ENCODE measurements around the gene GPR152. TPM values are rescaled to one million over a fixed set of nuclear protein-coding genes. Genes with fewer than 3 reads are reported as not detected.
A peak's percentile ranks its signal among the peaks of the same experiment; 100 is the strongest.

Gene GPR152
- total and polyA plus RNA-seq, 12 donors = not detected

GRCh38 chr11:67412495-67413179 is 39.9 kb downstream of the GPR152 start:
- Histone ChIP-seq H3K9me3 (no peaks in the 10 kb centered on the region), H3K27me3 (peaks cover 0 to 64% (median 53%) of the 10 kb centered on the region in 7 donors), H3K4me1 (peaks cover 6 to 57% (median 26%) of the 10 kb centered on the region in 9 donors), H3K36me3 (no peaks in the 10 kb centered on the region), H3K27ac (no peak overlapping the region), H3K4me3 (no peak overlapping the region)
- no peak for DNase-seq
- intact Hi-C loops (cut with DNase I) = no loop called here
- no peak for ATAC-seq
- no peak for TF ChIP-seq CTCF (IDR thresholded peaks at IDR 0.05)
- 69 to 73% methylated on average over 9 of the region's 9 CpGs for WGBS, 2 donors

GRCh38 chr11:67411785-67412152 is 40.8 kb downstream of the GPR152 start:
- Histone ChIP-seq H3K27me3 (peaks cover 0 to 64% (median 53%) of the 10 kb centered on the region in 7 donors), H3K4me3 (no peak overlapping the region), H3K4me1 (peaks cover 6 to 53% (median 17%) of the 10 kb centered on the region in 9 donors), H3K27ac (no peak overlapping the region), H3K9me3 (no peaks in the 10 kb centered on the region), H3K36me3 (no peaks in the 10 kb centered on the region)
- intact Hi-C loops (cut with DNase I) = no loop called here
- no peak for DNase-seq
- no peak for ATAC-seq
- 69 to 71% methylated on average over 7 of the region's 7 CpGs for WGBS, 2 donors
- no peak for TF ChIP-seq CTCF (IDR thresholded peaks at IDR 0.05)

- intact Hi-C loops (cut with DNase I) = no loop called here
- ATAC-seq (no peak), DNase-seq (no peak)
- H3K36me3 ChIP-seq = no peaks in the 10 kb centered on the region
- H3K4me3 ChIP-seq = no peak overlapping the region
- peaks cover 0 to 64% (median 53%) of the 10 kb centered on the region in 7 donors for H3K27me3 ChIP-seq
- H3K27ac ChIP-seq = no peak overlapping the region
- no peaks in the 10 kb centered on the region for H3K9me3 ChIP-seq
- WGBS, 2 donors = 70 to 72% methylated on average over 17 of the region's 17 CpGs
- peaks cover under 1 to 53% (median 11%) of the 10 kb centered on the region in 9 donors for H3K4me1 ChIP-seq
- TF ChIP-seq CTCF (IDR thresholded peaks at IDR 0.05) = no peak
Measured at GRCh38 chr11:67410984-67411784, 41.3 kb downstream of the GPR152 start.

GRCh38 chr11:67410369-67410831 is 42.1 kb downstream of the GPR152 start:
- Histone ChIP-seq H3K4me3 (no peak overlapping the region), H3K9me3 (no peaks in the 10 kb centered on the region), H3K27ac (peak overlapping the region in 1 of 10 donors; percentile 99), H3K27me3 (peaks cover 0 to 62% (median 50%) of the 10 kb centered on the region in 7 donors), H3K4me1 (peaks cover 0 to 53% (median 6%) of the 10 kb centered on the region in 9 donors), H3K36me3 (no peaks in the 10 kb centered on the region)
- WGBS, 2 donors = 63 to 66% methylated on average over 15 of the region's 15 CpGs
- TF ChIP-seq CTCF (IDR thresholded peaks at IDR 0.05) = no peak
- ATAC-seq (no peak), DNase-seq (no peak)
- intact Hi-C loops (cut with DNase I) = no loop called here
